ENCODE measurements around the gene TMEM236. TPM values are rescaled to one million over a fixed set of nuclear protein-coding genes. Genes with fewer than 3 reads are reported as not detected.

Gene TMEM236
- total and polyA plus RNA-seq, 2 donors (not counting 3 experiments of a cell fraction or from before 2014, with no cell fraction given): 0.24 to 0.29 TPM

- Histone ChIP-seq H3K27ac (ENCODE audit: insufficient read depth, low read depth, low read length) (no peak overlapping the region), H3K9me3 (replicated peaks; ENCODE audit: control insufficient read depth, insufficient read depth, low read length) (no peaks in the 10 kb centered on the region), H4K20me1 (replicated peaks; ENCODE audit: control insufficient read depth, extremely low read depth, insufficient read depth, low read length) (no peaks in the 10 kb centered on the region), H3K36me3 (ENCODE audit: control insufficient read depth in 2 of 2, extremely low read depth in 1 of 2, insufficient read depth in 2 of 2, low read length in 2 of 2) (peaks cover 3 to 8% of the 10 kb centered on the region in 2 experiments), H3K9me1 (replicated peaks; ENCODE audit: control insufficient read depth, extremely low read depth, insufficient read depth, low read length) (no peaks in the 10 kb centered on the region), H3K4me1 (ENCODE audit: control insufficient read depth, extremely low read depth, insufficient read depth, low read length) (no peaks in the 10 kb centered on the region), H3K4me2 (ENCODE audit: insufficient read depth, low read length) (no peak overlapping the region), H2AFZ (ENCODE audit: low read depth, low read length) (no peak overlapping the region), H3K79me2 (ENCODE audit: control insufficient read depth, insufficient read depth, low read length) (no peaks in the 10 kb centered on the region), H3K27me3 (ENCODE audit: control insufficient read depth in 2 of 2, insufficient read depth in 2 of 2, low read length in 2 of 2) (no peaks in the 10 kb centered on the region), H3K4me3 (replicated peaks in 1 of 3; ENCODE audit: insufficient read depth in 1 of 3, low read depth in 1 of 3, low read length in 3 of 3) (no peak overlapping the region), H3K9ac (replicated peaks; ENCODE audit: extremely low read depth, insufficient read depth, low read length) (no peak overlapping the region)
- TF ChIP-seq, protein P1, sequence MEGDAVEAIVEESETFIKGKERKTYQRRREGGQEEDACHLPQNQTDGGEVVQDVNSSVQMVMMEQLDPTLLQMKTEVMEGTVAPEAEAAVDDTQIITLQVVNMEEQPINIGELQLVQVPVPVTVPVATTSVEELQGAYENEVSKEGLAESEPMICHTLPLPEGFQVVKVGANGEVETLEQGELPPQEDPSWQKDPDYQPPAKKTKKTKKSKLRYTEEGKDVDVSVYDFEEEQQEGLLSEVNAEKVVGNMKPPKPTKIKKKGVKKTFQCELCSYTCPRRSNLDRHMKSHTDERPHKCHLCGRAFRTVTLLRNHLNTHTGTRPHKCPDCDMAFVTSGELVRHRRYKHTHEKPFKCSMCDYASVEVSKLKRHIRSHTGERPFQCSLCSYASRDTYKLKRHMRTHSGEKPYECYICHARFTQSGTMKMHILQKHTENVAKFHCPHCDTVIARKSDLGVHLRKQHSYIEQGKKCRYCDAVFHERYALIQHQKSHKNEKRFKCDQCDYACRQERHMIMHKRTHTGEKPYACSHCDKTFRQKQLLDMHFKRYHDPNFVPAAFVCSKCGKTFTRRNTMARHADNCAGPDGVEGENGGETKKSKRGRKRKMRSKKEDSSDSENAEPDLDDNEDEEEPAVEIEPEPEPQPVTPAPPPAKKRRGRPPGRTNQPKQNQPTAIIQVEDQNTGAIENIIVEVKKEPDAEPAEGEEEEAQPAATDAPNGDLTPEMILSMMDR (IDR thresholded peaks at IDR 0.05; ENCODE audit: extremely low read depth in 1 of 2, insufficient read depth in 1 of 2, low read depth in 1 of 2, low read length in 2 of 2): no peak
- TF ChIP-seq POLR2A (IDR thresholded peaks at IDR 0.05; ENCODE audit: low read depth, low read length) (no peak), POLR2AphosphoS5 (IDR thresholded peaks at IDR 0.05; ENCODE audit: insufficient read depth, low read depth, low read length) (no peak), MYC (IDR thresholded peaks at IDR 0.05; ENCODE audit: low read depth, low read length) (no peak), MAX (IDR thresholded peaks at IDR 0.05; ENCODE audit: insufficient read depth, insufficient read length) (no peak), EZH2 (IDR thresholded peaks at IDR 0.05; ENCODE audit: borderline replicate concordance, low read depth, low read length, severe bottlenecking) (no peak), JUN (IDR thresholded peaks at IDR 0.05; ENCODE audit: borderline replicate concordance, insufficient read depth, insufficient read length, low read depth) (no peak), FOS (IDR thresholded peaks at IDR 0.05; ENCODE audit: borderline replicate concordance, insufficient read depth, low read length) (no peak), GATA2 (IDR thresholded peaks at IDR 0.05; ENCODE audit: insufficient read depth, insufficient read length, low read depth, low read length) (no peak)
- ChIA-PET POLR2A (no interaction called here), CTCF (no interaction called here)
- intact Hi-C loops (cut with micrococcal nuclease): no loop called here
- BruUV-seq (replicated peaks): no TSS peak
- DNase-seq (ENCODE audit: low read depth, low spot score) (no peak), FAIRE-seq (no peak)
- dilution Hi-C loops (cut with MboI; ENCODE audit: extremely low pct_ligation_motif_present, low sequenced_read_pairs): no loop called here
Observed at GRCh38 chr10:17708821-17709220, 43.2 kb upstream of the TMEM236 start.
